Measurements from ENCODE around the gene ARHGEF4. TPM values are rescaled to one million over a fixed set of nuclear protein-coding genes. Genes with fewer than 3 reads are reported as not detected.
"Not testable (repeated sequence)": the region's sequence is repeated elsewhere in the genome, so short reads cannot be mapped to it uniquely, and the experiment has no call there.

Gene ARHGEF4
- total RNA-seq, 1 donor from 2014 or later: 2.2 TPM

DNA sequence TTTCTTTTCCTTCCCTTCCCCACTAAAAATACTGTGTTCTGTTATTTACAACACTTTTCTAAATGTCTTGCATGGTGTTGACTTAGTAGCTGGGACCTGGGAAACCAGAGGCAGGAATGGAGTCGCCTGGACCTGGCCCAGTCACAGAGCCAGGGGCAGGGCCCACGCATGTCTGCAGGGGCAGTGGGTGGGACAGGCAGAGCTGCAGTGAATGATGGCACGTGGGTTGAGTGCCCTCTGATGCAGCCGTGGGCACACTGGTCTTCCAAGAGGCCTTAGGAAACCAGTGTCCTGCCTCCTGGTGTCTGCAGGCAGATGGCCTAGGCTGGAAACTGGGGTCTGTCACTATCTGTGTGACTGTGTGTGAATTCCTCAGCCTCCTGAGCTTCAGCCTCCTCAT, 46.8 kb downstream of the ARHGEF4 start:
- DNase-seq (ENCODE audit: low read depth in 2 of 2): no peak

DNA sequence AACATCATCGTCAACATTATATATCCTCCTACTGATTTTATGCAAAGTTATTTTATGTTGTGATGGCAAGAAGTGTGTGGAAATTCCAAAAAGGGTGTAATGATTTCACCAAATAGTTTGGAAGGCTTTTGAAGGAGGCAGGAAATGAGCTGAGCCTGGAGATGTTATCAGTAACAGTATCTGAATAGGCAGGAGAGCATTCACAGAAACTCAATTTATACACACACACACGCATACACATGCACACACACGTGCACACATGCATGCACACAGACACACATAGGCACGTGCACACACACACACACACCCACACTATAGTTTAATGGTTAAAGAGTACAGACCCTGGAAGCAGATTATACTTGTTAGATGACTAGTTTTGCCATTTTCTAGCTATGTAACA, 47.3 kb downstream of the ARHGEF4 start:
- DNase-seq (ENCODE audit: low read depth in 2 of 2): no peak

DNA sequence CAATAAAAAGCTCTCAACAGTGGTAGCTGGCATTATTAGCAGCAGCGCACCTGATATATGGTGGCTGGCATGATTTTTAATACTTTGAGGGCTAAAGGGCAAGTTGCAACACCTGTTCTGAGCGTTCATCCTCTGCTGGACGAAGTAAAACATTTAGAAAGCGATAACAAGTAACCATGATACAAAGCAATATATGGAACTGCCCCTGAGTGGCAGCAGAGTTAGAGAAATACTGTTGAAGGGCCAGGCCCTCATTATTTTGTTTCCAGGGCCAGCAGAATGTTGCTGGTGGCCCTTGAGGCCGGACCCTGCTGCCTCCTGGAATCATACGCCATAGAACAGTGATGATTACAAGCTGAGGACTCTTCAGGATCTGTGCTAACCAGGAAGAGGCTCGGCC, 47.8 kb downstream of the ARHGEF4 start:
- DNase-seq (ENCODE audit: low read depth in 2 of 2): no peak

DNA sequence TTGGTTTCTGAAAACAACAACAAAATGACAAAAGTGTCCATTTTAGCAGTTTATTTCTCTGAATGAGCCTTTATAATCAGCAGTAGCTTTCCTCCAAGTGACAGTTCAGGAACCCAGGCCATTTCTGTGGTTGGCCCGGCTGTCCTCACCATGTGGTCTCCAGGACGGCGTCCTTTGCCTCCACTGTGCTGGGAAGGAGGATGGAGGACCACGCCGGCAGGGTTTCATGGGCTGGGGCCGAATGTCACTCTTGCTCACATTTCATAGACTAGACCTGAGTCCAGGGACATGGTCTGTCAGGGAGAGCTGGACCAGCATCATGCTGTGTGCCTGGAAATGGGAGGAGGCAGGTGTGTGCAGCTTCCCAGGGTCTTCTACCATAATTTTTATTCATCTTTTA, 50.9 kb downstream of the ARHGEF4 start:
- DNase-seq (ENCODE audit: low read depth in 2 of 2): no peak

DNA sequence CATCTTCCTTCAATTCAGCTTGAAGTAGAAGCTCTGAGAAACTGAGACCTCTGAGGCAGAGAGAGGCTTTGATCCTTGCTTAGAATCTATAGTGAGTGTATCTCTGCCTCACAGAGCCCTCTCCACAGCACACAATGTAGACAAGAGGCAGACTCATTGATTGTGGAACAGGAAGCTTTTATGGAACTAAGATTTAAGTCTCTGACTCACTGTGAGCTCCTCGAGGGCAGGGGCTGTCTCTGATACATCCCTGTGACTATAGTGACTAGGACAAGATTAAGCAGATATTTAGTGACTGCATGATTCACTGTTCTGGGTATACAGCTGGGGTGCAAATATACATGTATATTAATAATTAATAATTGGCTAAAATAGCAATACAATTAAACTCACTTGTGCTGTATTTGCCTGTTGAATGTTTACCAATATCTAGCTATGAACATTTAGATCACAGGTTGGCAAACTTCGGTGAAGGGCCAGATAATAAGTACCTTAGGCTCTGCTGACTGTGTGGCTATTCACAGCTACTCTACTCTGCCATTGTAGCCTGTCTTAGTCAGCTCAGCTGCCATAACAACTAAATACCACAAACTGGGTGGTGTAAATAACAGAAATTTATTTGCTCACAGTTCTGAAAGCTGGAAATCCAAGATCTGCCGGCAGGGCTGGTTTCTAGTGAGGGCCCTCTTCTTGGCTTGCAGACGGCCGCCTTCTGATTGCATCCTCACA, 54.4 kb downstream of the ARHGEF4 start:
- no peak for DNase-seq (ENCODE audit: low read depth in 2 of 2)

DNA sequence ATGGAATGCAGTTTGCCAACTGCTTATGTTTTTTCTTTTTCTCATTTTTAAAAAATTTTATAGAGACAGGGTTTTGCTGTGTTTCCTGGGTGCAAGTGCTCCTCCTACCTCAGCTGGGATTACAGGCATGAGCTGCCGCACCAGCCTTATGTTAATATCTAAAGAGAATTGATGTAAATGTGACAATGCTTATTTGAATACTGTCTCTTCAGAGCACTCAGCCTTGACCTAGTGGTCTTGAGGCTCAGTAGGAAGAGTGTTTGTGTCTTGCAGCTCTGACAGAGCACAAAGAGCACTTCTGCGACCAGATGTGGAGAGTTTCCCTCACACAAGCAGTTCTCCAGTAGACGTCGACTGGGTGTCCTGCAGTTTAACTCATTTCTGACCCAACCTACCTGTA, 55.3 kb downstream of the ARHGEF4 start:
- no peak for DNase-seq (ENCODE audit: low read depth in 2 of 2)

DNA sequence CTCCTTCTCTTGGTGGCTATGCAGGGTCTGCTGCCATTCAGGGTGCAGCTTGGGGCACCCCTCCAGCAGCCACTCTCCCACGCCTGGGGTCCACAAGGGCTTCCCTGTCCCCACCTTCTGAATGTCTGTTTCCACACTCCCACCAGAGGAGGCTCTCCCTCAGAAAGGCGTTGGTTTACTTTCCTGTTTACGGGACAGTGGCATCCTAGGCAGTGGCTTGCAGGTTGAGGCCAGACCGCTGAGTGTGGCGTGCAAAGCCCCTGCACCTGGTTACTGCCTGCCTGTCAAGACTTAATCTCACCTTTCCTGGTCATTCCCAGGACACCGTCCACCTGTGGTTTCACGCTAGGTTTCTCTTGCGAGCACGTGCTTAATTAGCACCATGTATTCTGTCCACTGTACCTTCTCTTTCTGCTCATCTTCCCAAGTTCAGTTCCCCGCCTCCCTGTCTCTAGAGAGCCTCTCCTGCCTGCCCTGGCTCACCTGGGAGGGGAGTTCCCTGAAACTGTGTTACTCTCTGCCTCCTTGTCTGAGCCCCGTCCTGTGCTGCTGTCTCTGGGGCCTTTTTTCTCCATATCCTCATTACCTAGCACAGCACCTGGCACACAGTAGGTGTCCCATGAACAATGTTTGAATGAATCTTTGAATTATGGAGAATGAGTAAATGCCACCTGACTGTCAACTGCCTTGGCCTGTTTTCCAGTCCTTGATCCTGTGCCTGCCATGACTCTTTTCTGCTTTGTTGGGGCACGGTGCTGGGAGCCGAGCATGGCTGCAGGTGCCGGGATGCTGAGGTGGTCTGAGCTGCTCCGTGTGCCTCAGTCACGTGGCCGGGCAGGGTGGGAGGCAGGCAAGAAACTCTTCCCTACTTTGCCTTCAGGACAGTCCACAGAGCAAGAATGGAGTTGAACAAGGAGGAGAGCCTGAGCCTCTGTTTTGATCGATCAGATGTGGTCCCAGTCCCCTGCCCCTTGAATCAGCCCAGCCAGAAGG, 56.4 kb downstream of the ARHGEF4 start:
- no peak for DNase-seq (ENCODE audit: low read depth in 2 of 2)

DNA sequence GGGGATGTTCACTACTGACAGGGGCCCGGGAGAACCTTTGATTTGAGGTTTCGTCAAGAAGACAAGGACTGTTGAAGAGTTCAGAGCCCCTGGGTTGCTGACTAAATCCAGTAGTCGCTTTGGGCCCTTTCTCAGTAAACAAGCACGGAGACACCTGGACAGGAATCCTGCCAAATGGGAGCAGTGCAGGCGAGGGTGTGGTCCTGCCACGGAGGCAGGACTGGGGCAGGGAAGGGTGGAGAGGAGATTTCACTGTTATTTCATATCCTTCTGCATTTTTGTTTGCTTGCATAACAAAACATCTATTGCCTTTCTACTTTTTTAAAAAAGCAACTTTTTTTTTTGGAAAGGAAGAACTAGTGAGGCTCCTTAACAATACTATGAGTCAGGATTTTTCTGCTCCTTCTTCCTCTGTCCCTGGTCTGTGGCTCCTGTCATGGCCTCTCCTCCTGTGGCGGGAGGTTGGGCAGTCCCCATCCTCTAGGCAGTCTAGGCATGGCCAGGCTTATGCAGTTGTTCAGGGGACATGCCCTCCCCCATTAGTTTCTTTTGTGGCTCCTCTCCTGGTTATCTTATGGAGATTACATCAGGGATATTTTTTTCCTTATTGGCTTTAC, 57.7 kb downstream of the ARHGEF4 start:
- no peak for DNase-seq (ENCODE audit: low read depth in 2 of 2)

DNA sequence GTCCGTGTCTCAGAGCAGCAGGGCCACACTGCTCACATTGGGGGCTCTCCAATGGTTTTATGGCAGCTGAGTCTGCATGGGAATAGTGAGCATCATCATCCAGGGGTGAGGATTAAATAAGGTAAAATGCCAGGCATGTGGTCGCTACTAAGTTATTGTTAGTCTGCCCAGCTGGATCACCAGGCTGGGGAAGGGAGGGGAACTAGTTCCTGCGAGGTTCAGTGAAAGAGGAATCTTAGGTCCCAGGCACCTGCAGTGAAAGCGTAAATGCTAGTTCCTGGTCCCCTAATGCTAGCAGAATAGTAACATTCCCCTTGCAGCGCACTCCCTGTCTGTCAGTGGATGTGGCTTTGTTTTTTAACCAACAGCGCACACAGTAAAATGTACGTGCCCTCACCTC, 60.1 kb downstream of the ARHGEF4 start:
- DNase-seq (ENCODE audit: low read depth in 2 of 2): no peak

DNA sequence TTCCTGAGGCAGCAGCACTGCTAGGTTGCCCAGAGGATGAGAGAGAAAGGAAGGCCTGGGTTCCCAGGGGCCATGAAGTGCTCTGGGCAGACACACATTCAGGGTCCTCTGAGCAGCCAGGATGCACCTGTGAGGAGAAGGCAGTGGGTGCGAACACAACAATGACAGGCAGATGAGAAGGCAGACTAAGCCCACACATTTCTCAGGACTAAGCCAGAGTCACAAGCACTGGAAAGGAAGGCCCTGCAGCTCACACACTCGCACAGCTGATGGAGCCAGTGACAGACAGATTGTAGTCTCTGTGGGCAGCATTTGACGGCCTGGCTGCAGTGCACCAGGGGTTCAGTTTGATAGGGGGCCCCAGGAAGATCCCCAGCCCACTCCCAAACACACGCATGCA, 61.8 kb downstream of the ARHGEF4 start:
- no peak for DNase-seq (ENCODE audit: low read depth in 2 of 2)

DNA sequence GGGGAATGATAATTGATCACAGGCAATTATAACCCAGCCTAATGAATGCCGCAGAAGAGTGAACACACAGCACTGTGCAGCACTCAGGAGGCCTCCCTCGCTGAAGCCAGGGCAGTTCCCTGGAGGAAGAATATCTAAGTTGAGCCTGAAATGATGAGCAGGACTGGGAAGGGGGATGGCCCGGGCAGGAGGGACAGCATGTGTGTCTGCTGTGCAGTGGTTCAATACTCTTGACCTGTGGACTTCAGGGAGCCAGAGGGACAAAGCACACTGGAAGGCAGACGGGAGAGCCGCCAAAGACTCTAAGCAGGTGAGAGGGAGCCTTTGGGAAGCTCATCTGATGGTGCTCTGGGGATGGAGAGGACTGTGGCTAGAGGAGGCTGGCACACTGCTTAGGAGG, 62.6 kb downstream of the ARHGEF4 start:
- DNase-seq (ENCODE audit: low read depth in 2 of 2): no peak

DNA sequence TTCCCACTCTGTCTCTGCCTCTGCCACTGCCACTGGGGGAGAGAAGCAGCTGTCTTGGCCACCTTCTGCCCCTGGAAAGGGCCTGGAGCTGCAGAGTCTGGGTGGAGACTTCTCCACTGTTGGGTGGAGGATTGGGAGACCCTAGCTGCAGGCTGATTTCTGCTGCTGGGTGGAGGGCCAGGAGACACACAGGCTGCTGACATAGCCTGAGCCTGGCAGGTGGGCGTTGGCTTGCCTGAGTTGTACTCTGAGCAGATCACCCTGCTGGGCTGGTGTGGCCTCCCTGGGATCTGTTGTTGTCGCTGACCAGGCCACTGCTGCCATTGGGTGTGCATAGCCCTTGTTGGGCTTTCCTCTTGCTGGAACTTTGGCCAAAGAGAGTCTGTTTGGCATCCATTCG, 64.3 kb downstream of the ARHGEF4 start:
- DNase-seq (ENCODE audit: low read depth in 2 of 2): no peak

DNA sequence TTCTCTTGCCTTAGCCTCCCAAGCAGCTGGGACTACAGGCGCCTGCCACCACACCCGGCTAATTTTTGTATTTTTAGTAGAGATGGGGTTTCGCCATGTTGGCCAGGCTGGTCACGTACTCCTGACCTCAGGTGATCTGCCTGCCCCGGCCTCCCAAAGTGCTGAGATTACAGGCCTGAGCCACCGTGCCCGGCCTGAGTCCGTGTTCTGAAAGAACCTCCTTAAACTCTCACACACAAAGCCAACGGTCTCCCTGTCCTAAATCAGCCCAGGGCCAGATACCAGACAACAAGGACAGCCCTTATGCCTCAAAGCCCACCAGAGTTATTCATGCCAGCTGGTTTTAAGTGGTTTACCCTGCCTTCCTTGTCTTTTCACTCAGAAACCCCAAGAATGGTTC, 64.9 kb downstream of the ARHGEF4 start:
- not testable (repeated sequence) for DNase-seq (ENCODE audit: low read depth in 2 of 2)

DNA sequence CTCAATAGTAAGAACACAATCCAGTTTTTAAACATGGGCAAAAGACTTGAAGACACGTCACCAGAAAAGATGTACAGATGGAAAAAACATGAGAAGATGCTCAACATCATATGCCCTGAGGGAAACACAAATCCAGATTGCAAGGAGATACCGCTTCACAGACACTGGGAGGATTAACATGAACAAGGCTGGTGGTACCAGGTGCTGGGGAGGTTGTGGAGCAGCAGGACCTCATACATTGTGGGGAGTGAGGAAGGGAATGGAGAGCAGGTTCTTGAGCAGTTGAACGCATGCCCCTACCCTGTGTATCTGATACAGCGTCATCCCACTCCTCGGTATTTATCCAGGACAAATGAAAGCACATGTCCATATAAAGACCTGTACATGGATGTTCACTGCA, 72.1 kb downstream of the ARHGEF4 start:
- DNase-seq (ENCODE audit: low read depth in 2 of 2): no peak

DNA sequence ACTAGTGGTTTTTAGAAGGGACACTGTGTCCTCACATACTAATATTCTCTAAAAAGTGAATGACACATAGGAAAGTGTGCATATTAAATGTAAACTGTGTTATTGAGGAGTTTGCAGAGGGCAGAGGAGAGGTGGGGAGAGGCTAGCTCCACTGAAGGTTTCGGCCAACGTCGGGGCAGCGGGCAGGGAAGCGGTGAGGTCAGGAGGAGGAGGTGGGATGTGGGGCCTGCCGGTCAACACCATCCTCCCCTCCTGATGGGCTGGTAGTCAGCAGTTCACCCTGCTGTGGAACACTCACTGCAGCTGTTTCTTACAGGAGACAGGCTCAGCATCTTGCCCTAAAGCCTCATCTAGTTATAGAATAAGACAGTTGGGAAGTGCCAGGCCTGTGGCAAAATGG, 74.2 kb downstream of the ARHGEF4 start:
- DNase-seq (ENCODE audit: low read depth in 2 of 2): no peak

DNA sequence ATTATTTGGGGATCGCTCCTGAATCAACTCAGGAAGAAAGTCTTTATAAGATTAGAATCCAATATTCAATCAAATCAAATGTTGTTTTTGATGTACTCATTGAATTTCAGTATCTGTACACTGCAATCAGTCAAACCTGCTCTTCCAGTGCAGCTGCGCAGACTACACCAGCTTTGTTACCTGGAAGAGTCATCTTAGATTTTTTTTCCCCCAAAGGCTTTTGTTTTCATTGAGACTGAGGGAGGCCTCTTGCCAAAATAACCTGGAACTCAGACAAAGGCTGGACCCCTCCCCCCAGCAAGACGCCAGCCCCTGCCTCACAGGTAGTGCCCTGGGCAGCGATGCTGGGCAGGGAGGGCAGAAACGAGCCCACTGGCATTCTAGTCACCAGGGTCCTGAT, 74.8 kb downstream of the ARHGEF4 start:
- no peak for DNase-seq (ENCODE audit: low read depth in 2 of 2)

DNA sequence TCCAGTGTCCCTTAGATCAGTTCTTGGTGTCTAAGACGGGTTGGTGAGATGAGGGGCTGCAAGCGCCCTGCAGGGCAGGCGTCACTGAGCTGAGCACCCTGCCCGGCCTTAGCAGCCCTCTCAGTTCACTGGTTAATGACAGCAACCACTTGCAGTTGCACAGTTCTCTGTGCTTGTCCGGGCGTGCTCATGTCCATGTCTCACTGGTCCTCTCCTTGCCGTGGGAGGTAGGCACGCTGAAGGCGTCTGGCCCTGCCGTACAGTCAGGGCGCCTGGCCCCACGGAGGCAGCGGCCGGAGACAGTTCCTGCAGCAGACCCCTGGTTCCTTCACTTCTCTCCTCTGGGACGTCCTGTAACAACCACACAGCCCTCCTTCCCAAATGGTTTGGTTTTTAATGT, 75.3 kb downstream of the ARHGEF4 start:
- DNase-seq (ENCODE audit: low read depth in 2 of 2): no peak

DNA sequence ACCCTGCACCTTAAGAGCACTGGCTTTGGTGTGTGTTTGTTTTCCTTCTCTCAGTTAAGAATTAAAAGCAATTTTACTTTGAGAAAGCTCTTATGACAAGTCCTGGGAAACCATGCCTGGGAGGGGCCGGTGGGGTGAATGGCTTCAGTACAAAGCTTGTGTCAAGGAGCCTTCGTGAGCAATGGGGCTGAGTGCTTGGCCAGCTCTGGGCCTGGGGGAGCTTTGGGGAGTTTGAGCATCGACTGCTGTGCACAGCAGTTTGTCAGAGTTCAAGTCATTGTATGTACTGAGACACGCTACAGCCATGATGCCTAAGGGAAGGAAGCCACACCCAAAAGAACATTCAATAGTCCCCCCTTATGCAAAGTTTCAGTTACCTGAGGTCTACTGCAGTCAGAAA, 75.8 kb downstream of the ARHGEF4 start:
- DNase-seq (ENCODE audit: low read depth in 2 of 2): no peak

DNA sequence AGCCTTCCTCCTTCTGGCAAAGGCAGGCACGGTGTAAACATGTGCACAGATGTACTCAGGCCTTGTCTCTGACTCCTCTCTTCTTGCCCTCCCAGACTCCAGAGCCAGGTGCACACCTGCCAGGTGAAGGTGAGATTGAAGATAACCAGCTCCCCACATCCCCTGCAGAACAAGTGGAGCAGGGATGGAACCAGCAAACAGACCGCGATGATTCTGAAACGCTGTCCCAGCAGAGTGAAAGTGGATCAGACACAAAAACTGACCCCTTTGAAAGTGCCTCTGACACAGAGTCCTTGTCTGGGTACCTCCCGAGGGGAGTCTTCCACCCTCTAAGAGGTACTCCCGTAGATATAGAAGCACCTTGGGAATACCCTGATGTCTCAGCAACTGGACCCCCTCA, 77.2 kb downstream of the ARHGEF4 start:
- DNase-seq (ENCODE audit: low read depth in 2 of 2): no peak

DNA sequence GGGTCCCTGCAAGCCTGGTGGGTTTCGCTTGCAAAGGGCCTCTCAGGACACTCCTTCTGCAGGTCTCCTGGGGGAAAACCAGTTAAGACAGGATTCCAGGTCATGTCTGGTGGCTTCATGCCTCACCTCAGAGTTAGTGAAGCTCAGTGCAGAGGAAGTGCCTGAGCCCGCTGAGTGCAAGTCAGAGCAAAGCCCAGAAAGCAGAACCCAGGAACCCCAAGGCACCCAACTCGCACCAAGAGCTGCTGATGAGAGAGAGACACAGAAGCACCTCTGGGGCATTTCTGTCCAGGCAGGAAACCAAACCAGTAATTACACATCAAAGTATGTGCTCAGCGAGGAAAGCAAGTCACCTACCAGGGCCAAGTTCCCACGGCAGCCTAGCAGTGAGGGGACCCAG, 78.4 kb downstream of the ARHGEF4 start:
- no peak for DNase-seq (ENCODE audit: low read depth in 2 of 2)

DNA sequence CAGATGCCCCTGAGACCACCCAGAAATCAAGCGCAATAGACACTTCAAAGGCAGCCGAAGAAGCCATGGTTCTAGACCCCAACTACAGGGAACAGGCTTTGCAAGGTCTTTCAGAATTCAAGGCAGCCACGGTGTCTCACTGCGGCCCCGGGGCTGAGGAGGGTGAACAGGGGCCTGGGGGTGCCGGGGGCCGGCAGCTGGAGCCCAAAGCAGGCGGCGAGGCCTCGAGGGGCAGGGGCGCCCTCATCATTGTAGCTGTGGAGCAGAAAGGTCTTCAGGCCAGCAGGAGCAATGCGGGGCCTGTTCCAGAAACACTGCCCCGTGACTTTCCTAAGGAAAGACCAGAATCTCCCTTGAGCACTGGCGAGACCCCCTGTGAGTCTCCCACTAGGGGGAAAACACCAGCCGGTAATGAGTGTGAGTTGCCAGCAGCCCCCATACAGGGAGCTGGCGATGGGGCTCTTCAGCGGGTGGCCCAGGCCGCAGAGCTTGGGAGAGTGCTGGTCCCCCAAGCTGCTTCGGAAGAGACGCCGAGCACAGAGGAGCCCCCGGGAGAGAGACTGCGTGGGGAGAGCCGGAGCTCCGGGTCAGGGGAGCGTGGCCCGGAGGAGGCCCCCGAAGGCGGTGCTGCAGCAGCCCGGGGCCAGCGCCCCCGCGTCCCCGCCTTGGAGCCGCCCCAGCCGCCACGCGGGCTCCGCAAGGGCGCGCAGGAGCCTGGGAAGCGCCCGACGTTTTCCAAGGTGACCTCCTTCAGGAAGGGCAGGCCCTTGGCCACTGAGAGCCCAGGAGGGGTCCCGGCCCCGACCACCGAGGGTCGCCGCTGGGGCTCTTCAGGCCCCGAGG, 79.1 kb downstream of the ARHGEF4 start:
- DNase-seq (ENCODE audit: low read depth in 2 of 2): no peak

DNA sequence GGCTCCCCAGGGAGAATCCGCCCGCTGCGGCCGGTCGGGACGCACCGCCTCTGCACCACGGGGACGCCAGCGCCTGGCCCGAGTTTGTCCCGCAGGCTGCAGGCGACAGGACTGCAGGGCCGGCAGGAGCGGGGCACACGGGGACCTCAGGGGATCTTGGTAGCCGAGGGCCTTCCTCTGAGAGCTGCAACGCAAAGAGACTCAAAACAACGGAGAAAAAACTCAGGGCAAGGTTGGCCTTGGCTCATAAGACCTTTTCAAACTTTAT, 79.7 kb downstream of the ARHGEF4 start:
- no peak for DNase-seq (ENCODE audit: low read depth in 2 of 2)

Measured in lung microvascular endothelial cell (primary cell).